NCI-H2227 (cell line): ENCODE measurements around the gene PLCZ1.
"Not testable (repeated sequence)": the region's sequence is repeated elsewhere in the genome, so short reads cannot be mapped to it uniquely, and the experiment has no call there.

ENCODE experiments used
- DNase-seq: peaks from one replicate; lab custom pipeline; 2025; ENCODE audit not compliant: unreplicated experiment; lab: John Stamatoyannopoulos, UW

Gene PLCZ1, protein sequence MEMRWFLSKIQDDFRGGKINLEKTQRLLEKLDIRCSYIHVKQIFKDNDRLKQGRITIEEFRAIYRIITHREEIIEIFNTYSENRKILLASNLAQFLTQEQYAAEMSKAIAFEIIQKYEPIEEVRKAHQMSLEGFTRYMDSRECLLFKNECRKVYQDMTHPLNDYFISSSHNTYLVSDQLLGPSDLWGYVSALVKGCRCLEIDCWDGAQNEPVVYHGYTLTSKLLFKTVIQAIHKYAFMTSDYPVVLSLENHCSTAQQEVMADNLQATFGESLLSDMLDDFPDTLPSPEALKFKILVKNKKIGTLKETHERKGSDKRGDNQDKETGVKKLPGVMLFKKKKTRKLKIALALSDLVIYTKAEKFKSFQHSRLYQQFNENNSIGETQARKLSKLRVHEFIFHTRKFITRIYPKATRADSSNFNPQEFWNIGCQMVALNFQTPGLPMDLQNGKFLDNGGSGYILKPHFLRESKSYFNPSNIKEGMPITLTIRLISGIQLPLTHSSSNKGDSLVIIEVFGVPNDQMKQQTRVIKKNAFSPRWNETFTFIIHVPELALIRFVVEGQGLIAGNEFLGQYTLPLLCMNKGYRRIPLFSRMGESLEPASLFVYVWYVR

DNA sequence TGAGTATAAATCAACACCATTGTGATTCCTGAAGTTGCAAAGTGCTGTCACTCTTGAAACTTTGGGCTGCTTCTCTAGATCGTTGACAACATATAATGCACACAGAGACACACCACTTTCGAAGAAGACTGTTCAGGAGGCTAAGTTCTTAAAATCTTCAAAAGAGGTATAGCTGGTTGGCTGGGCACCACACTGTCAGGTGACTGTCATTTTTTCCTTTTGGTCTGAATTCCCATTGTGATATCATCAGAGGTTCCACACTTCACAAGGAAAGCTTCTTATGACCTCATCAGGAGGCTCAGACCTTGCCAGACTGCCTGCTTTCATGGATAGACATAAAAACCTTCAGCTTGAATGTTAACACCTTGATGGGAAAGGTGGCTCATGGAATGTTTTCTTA is at the start of gene PLCZ1, which contains the start of gene CAPZA3:
Gene PLCZ1 (minus strand): TSS at position 194 of the 400 bp plus-strand sequence. CDS start 641 bp downstream, outside the sequence.
Gene CAPZA3 (plus strand): TSS at position 301 of the 400 bp plus-strand sequence. CDS start 150 bp downstream, outside the sequence.
- DNase-seq = no peak

DNA sequence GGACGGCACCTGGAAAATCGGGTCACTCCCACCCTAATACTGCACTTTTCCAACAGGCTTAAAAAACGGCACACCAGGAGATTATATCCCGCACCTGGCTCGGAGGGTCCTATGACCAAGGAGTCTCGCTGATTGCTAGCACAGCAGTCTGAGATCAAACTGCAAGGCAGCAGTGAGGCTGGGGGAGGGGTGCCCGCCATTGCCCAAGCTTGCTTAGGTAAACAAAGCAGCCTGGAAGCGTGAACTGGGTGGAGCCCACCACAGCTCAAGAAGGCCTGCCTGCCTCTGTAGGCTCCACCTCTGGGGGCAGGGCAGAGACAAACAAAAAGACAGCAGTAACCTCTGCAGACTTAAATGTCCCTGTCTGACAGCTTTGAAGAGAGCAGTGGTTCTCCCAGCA is 47.7 kb upstream of the PLCZ1 start:
- DNase-seq = not testable (repeated sequence)

DNA sequence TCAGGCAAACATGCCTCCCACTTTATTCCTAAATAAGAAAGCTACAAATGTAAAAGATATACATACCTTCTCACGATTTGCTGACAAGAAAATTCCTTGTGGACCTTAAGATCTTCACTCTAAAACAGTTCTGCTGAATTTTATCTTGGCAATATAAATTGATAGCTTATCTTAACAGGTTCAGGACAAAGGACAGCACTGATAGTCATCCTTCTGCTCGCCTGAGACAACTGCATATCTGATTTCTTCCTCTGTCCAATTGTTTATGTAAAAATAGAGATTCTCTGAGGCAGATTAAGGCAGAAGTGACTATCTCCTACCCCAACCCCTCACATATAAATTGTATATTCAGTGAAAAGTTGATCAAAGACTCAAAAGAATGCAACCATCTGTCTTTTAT is 45.0 kb upstream of the PLCZ1 start:
- no peak for DNase-seq

DNA sequence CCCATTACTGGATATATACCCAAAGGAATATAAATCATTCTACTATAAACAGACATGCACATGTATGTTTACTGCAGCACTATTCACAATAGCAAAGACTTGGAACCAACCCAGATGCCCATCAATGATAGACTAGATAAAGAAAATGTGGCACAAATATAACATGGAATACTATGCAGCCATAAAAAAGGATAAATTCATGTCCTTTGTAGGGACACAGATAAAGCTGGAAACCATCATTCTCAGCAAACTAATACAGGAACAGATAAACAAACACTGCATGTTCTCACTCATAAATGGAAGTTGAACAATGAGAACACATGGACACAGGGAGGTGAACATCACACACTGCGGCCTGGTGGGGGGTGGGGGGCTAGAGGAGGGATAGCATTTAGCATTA is 28.7 kb upstream of the PLCZ1 start:
- not testable (repeated sequence) for DNase-seq

DNA sequence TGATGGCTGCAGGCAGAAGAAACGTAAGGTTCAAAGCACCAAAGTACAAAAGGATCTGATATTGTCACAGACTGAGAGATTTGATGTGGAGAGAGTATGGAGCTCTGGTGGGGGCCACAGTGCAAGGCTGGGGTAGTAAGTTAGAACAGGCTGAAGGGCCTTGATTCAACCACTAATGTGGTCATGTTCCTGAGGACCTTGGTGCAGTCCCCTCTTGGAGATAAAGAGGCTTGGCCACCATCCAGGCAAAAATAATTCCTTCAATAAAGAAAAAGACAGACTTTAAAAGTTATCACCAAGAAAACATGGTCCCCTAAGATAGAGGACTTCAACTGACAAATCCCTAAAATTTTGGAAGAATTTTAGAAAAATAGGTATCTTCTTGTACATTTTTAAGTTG is 17.5 kb upstream of the PLCZ1 start:
- no peak for DNase-seq

DNA sequence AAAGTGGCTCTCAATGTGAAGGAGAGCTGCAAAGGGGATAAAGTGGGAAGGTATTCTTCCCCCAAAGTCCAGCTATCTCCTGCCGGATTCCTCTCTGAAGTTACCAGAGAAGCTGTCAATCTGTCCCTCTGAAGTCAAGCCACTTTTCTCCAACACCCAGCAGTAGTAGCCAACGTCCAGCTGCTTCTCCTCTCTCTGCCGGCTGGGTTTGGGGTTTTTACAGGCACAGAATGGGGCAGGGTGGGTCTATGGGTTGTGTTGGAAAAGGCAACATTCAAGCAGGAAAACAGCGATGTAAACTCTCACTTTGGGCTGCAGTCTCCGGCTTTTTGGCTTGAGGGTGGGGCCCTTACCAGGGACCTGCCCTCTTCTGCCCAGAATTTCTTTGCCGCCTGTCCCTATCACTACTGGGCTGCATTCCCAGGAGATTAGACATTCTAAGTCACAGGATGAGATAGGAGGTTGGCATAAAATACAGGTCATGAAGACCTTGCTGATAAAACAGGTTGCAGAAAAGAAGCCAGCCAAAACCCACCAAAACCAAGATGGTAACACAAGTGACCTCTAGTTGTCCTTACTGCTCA is 16.4 kb upstream of the PLCZ1 start:
- DNase-seq = no peak

DNA sequence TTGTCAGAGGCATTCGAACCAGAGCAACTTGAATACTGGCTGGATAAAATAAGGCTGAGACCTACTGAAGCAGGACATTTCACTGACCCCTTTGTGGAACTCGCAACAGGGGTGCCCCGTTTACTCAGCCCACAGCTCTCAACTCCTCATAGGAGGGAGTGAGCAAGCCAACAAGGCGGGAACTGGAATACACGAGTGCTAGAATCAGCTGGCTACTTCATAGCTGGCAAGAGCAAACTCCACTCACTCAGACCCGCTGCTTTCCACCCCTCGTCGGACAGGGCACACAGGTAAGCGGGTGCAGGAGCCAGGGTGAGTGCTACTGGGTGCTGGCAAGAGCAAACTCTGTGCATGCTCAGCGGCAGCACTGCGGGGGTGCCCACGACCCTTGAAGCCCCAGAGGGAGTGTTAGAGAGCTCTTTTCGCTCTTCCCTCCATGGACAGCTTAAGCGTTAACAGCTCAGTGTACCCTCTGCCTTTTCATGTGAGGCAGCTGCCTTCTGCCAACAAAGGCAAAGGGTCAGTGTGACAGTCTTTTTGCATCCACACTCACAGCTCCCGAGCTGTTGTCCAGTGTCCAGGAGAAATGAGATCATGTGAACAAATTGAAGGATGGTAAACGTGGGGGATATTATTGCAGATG is 15.8 kb upstream of the PLCZ1 start:
- DNase-seq = peak; percentile 0

DNA sequence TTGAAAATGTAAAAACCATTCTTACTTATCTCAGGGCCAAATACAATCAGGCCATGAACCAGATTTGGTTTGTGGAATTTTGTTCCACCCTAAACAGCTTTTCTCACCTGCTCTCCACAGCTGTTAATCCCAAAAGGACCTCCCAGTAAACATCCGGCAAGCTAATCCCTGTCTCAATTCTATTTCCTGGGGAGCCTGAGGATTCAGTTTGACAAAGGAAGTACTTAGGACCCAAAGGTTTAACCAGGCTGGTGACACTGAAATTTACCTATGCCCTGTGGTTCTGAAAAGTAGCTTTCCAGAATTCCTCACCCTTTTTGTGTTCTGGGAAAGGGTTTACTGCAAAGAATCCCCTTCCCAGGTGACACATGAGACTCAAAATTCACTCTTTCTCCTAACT is 15.1 kb upstream of the PLCZ1 start:
- no peak for DNase-seq

DNA sequence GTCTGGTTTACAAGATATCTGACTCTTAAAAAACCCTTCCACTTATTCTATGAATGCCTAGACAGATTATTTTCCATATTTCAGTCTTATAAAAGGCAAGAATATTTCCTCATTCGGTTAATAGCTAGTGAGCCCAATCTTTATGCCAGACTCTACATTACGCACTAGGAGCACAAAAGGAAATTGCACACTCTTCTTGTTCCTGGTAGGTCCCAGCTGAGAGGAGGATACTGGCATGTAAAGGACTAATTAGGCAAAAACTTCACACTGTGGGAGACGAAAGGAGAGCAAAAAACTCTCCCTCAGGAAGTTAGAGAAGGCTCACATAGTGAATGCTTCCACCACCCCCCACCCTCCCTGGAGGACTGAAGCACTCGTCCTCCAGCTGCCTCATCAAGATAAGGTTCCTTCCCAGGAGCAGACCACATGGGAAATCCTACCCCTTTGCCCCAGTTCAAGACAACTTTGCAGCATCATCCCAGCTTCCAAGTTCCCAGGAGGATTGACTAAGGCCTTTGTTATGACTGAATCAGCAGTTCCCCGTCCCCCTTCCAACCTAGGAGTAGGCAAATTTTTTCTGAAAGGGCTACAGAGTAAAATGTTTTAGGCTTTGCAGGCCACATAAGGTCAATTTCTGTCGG is 14.6 kb upstream of the PLCZ1 start:
- no peak for DNase-seq

DNA sequence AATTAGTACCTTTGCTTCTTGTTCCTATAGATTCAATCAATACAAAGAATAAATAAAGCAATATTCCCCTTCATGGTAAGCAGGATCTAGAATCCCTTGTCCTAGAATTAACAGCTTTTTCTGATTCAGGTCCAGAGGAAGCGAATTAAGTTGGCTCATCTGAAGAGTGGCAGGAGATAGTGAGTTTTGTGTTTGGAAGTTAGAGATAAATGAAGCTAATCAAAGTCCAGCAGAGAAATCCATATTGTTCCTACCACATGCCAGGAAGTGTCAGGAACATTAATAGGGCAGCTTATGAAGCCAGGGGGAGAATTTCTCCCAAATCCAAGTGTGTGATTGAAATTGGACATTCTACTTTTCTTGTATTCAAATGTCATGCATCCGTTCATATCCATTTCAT is 14.1 kb upstream of the PLCZ1 start:
- no peak for DNase-seq

DNA sequence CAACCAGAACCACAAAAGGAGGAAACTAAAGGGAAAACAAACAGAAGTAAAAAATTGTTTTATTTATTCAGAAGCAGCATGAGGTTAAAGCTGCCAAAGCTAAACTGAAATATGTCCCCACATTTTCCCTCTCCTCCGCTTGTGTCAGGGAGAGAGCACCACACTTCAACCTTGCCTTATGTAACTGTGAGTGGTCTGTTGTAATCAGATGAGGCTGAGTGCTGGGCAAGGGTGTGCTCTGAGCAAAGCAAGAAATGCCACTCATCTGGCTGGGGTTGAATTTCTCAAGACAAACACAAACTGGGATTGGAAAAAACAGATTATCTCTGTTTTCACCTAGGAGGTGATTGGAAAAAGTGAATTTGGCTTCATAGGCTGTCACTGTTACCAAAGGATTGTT is 12.3 kb upstream of the PLCZ1 start:
- DNase-seq = no peak

DNA sequence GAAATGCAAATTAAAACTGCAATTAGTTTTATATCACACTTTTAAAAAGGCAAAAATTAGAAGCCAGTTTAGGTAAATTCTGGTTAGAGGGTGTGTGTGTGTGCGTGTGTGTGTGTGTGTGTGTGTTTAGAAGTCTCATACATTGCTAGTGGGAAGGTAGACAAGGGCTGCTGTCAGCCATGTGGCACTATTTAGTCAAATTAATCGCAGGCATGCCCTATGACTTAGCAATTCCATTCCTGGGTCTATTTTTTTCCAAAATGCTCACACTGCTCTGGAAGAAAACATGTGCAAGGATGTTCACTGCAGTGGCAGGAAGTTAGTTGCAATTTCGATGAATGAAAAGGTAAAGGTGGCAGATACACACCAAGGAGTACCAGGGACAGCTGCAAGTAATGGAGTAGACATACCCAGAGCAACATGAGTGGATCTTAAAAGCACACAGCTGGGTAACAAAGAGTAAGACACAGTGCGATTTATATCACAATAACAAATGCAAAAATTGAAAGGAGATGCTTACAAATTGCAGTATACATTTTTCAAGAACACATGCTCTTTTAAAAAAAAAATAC is 11.7 kb upstream of the PLCZ1 start:
- DNase-seq = no peak

DNA sequence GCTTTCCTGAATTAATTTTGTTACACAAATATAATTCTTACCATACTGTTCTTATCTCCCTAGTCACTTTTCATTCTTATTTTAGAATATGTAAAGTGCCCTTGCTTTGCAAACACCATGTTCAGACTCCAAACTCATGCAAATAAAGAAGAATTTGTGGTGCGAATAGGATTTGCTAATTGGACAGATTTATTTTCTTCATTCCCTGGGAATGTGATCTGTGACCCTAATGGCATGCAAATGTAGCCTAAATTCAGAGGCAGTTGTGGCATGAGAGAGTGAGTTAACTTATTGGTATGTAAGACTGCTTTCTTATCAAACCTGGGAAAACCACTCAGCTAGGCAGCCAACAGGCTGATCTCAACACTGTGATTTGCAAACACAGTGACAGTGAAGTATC is 10.1 kb upstream of the PLCZ1 start:
- DNase-seq = no peak

DNA sequence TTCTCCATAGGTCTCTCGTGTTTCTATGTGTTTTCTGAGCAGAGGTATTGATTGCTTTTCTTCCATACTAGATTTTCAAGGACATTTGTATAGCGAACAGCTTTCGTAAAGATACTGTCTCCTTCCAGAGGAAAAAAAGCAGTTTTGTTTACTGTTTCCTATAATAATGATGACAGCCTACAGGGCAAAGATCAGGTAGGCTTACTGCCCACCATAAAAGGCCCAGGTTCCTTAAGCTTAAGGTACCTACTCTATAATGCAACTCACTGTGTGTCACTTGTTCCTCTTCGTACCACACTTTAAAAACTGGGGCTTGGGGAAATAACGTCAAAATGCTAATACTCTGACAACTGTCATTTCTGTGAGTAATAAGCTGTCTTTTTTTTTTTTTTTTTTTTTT is 6.7 kb downstream of the PLCZ1 start:
- DNase-seq = no peak

DNA sequence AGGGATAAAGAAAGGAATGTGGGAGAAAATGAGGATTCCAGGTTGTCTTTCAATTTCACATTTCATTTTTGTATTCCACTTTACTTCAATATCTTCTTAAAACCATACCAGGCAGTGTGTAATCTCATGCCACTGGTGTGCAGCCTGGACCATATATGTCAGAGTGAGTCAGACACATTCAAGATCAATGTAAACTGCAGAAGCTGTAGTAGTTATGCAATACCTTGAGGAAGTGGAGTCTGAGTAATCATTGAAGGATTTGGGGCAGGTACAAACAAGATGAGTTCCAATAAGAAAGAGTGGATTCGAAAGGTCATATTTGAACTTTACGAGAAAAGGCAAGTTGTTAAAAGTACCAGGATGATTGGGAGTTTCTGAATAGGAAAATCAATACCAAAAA is 14.1 kb downstream of the PLCZ1 start:
- no peak for DNase-seq

DNA sequence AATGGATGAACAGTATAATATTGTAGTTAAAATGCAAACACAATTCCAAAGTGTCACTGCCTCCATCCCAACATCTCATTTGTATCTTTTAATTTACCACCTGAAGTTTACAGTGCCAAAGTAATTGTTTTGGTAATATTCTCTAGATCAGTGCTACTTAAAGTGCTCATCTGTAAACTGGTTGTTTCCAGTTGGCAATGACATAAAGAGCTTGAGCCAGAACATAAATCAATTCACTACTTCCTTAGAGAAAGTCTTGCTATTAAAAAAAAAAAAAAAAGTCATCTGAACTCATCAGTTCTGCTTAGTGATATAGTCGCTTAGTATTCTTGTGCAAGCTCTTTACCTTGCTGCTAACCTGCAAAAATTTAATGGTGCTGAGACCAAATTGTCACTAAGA is 16.4 kb downstream of the PLCZ1 start:
- DNase-seq = no peak

DNA sequence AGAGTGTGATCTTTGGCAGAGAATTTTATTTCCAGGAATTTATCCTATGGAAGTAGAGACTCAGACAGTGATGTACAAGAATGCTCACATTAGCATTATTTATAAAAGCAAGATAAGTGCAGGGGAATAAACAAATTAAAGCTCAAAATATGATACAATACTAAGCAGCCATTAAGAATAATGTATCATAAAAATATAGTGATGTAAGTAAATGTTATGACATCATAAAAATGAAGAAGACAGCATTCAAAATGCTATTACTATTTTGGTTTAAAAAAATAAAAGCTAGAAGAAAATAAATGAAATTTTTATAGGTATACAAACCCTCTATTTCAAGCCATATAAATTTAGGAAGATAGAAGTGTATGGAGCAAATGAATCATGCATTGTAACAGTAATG is 17.1 kb downstream of the PLCZ1 start:
- DNase-seq = no peak

DNA sequence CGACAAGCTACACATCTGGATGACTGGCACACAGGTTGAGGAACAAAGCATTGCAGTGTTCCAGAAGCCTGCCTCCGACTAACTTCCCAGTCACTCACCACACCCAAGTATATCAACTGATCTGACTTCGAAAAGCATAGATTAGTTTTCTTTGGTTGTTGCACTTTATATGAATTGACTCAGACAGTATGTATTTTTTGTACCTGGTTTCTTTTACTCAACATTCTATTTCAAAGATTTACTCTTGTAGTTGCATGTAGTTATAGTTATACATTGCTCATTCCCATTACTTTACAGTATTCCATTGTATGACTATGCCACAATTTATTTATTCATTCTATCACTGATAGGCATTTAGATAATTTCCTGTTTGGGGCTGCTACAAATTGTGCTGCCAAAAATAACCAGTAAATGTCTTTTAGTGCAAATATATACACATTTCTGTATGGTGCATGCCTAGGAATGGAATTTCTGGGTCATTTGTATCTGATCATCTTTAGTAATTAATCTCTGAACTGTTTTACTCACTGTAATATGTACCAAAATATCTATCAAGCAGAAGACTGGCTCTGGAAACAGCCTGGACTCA is 17.8 kb downstream of the PLCZ1 start:
- no peak for DNase-seq

DNA sequence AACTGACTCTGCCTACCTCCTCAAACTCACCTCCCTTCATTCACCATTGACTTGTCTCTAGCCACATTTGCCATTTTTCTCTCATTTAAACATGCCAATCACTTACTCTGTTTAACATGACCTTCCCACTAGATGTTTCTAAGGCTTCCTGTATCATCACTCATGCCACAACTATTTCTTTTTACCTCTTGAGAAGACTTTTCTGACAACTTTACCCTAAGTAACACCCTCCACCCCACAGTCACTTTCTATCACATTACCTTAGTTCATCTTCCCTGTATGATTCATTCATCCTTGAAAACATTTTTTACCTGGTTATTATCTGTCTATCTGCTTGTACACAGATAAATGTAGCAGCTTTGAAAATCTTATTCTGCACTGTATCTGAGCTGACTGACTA is 19.4 kb downstream of the PLCZ1 start:
- DNase-seq = no peak

DNA sequence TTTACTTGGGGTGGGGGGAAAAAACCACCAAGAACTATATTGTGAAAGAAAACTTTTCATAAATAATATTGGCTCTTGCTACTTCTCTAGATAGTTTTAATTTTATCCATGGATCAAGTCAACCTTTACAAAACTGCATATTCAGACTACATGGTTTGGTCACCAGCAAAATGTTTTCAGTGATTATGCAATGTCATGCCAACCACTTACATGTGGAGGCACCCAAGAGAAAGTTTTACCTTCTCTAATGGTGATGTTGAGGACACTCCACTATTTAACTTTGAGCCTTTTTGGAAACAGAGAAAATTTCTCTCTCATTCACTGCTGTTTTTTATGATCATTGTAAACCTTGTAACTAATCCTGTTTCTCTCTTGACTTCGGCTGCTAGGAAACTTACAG is 21.6 kb downstream of the PLCZ1 start:
- DNase-seq = no peak

DNA sequence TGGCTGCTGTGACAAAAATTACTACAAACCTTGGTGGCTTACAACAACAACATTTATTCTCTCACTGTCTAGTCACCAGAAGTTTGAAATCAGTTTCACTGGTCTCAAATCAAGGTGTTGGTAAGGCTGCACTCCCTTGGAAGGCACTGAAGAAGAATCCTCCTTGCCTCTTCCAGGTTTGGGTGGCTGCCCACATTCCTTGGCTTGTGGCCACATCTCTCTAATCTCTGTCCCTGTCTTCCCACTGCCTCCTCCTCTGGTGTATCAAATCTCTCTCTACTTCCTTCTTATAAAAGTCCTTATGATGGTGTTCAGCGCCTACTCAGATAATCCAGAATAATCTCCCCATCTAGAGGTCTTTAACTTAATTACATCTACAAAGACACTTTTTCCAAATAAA is 31.0 kb downstream of the PLCZ1 start:
- no peak for DNase-seq
